HG03064 (cell line): Measurements from ENCODE around the gene ADCK1.
"Not testable (repeated sequence)": the region's sequence is repeated elsewhere in the genome, so short reads cannot be mapped to it uniquely, and the experiment has no call there.

Source experiments
- ATAC-seq: cut with Tn5 transposase; IDR thresholded peaks from one replicate; pipeline ENCODE4 v1.9.1; 2021; ENCODE audit warnings: low read depth; ENCODE audit not compliant: unreplicated experiment

Gene ADCK1

GRCh38 chr14:77808250-77808649, 8.3 kb downstream of the ADCK1 start:
- no peak for ATAC-seq

DNA sequence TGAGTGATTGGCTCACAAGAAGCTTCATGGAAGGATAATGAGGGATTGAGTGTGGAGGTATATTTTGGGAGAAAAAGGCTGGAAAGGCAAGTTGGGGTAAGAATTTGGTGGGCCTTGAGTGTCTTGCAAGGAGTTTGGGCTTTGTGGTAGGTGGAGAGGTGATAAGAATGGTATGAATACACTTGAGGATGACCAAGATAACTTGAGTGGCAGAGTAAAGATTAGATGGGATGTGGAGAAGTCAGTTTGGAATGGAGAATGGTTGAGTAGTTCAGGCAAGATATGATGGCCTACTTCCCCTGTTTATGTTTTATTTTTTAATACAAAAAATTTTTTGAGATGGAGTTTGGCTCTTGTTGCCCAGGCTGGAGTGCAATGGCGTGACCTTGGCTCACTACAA, 9.1 kb downstream of the ADCK1 start:
- no peak for ATAC-seq

GRCh38 chr14:77812028-77812427, 12.1 kb downstream of the ADCK1 start:
- ATAC-seq = no peak

DNA sequence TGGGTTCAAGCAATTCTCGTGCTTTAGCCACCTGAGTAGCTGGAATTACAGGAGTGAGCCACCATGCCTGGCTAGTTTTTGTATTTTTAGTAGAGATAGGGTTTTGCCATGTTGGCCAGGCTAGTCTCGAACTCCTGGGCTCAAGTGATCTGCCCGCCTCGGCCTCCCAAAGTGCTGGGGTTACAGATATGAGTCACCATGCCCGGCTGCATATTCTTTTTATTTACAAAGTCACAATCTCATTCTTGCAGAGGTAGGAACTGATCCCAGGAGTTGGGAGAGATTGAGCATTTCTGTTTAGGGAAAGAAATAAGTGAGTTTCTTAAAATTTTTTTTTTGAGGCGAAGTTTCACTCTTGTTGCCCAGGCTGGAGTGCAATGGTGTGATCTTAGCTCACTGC, 12.8 kb downstream of the ADCK1 start:
- ATAC-seq = not testable (repeated sequence)

GRCh38 chr14:77822307-77822706, 22.4 kb downstream of the ADCK1 start:
- no peak for ATAC-seq

DNA sequence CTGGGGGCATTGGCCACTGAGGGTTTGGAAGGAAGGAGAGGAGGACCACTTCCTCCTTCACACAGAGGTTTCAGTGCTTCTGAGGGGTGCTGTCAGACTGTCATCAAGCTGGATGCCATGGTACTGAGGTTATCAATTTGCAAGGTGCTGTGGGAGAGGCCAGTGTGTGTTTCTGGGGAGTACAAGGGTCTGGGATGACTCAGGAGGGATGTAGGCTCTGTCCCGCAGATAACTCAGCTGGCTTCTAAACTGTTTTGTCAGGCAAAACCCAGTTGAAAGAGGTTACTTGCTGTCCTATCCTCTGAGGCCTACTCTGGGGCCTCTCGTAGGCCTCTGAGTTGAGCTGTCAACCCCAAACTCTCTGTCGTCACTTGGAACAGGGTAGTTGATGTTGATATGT, 22.8 kb downstream of the ADCK1 start:
- ATAC-seq = no peak

- ATAC-seq = no peak
Observed at GRCh38 chr14:77823378-77823777, 23.5 kb downstream of the ADCK1 start.

DNA sequence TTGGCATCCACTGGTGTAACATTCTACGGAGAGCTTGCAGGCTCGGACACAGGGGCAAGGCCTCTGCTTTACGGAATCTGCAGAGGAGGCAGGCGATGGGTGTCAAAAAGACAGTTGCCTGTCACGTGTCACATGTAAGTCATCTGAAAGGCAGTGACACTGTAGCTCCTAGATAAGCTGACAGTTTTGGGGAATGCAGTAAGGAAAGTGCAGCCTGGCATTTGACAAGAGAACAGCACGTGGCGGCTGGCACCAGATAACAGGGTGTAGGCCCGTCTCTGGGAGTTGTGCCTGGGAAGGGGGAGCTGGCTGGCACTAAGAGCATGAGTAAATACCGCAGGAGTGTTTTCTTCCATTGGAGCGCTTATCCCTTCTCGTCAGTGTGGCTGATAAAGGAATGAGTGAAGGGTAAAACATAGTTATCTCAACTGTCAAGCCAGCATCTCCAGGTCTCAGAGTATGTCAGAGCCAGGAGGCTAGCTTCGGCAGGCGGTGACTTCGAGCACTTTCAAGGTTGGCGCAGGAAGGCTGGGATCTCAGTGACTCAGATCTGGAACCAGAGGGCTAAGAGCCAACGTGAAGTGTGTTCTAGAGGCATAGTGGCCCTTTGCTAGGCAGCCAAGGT, 26.1 kb downstream of the ADCK1 start:
- ATAC-seq = no peak

DNA sequence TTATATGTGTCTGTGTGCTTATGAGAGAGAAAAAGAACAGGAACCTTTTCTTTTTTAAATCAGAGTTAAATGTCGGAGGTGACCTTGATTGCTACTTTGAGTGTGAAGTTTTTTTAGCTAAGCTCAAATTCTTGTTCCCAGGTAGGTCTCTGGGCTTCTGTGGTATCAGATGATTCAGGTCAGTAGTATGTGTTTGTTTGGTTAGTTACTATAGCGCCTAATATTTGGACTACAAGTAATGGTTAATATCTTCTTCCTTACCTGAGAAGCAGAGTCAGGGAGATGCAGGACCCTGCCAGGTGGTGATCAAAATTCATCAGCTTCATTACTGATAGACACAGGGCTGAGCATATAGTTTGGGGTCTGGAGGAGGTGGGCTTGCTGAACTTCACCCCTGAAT, 30.8 kb downstream of the ADCK1 start:
- ATAC-seq = no peak

- ATAC-seq = no peak
Observed at GRCh38 chr14:77832297-77832696, 32.4 kb downstream of the ADCK1 start.

DNA sequence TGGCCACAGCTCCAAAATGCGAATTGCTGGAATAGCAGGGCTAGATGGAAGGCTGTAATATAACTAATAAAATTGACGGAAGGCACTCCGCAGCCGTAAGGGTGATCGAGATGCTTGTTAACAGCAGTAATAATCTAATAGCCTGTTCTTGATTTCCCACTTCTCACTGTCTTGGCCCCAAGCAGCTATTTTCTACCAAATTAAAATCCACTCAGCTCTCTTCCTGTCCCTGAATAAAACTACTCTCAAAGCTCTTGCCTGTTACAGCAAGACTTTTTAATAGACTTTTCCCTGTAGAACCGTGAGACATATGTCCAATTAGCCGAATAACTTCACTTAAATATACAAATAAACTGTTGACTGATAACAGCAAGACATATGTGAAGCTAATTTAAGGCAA, 38.0 kb downstream of the ADCK1 start:
- ATAC-seq = no peak

- ATAC-seq = no peak
Observed at GRCh38 chr14:77838831-77839511, 39.1 kb downstream of the ADCK1 start.

DNA sequence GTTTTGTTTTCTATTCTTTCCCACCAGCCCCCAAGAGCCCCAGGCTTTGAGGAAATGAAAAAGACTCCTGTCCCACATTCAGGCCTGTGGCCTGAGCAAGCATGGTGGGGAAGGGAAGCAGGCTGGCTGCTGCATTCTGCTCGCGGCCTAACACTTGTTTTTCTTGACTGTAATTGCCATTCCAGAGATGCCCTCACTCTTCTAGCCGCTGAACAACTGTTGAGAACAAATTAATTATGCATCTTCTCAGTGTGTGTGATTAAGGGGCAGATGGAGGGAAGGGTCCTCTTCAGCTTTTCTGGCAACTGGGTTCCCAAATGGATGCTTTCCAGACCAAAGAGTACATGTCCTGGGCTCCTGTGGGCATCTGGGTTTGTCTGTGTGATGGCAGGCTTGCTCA, 43.3 kb downstream of the ADCK1 start:
- ATAC-seq = no peak

GRCh38 chr14:77843651-77844050, 43.7 kb downstream of the ADCK1 start:
- ATAC-seq = no peak

GRCh38 chr14:77844802-77845201, 44.9 kb downstream of the ADCK1 start:
- no peak for ATAC-seq

GRCh38 chr14:77848031-77848430, 48.1 kb downstream of the ADCK1 start:
- no peak for ATAC-seq

DNA sequence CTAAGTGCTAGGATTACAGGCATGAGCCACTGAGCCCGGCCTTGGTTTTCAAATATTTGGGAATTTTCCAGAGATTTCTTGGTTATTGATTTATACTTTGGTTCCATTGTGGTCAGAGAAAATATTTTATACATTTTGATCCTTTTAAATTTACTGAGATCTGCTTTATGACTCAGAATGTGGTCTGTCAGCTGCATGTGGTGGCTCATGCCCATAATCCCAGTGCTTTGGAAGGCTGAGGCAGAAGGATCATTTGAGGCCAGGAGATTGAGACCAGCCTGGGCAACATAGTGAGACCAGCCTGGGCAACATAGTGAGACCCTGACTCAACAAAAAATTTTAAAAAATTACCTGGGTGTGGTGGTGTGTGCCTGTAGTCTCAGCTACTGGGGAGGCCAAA, 49.8 kb downstream of the ADCK1 start:
- no peak for ATAC-seq

DNA sequence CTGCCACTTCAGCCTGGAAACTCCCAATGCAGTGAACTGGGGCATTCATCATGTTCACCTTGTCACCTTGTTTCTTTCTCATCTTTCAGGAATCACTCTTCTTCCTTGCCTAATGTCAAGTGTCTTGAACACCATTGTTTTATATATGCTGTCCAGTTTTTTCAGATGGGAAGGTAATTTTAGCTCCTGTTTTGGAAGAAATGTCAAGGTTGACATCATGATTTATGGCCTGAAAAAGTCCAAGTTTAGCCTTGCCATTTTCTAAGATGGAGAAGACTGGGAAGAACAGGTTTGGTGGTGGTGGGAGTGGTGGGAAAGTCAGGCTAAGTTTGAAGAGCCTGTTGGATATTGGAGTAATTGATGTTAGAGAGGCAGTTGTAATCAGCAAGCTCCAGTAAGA, 54.0 kb downstream of the ADCK1 start:
- no peak for ATAC-seq

- no peak for ATAC-seq
Observed at GRCh38 chr14:77856941-77857340, 57.0 kb downstream of the ADCK1 start.

GRCh38 chr14:77859934-77860570, 60.1 kb downstream of the ADCK1 start:
- no peak for ATAC-seq

DNA sequence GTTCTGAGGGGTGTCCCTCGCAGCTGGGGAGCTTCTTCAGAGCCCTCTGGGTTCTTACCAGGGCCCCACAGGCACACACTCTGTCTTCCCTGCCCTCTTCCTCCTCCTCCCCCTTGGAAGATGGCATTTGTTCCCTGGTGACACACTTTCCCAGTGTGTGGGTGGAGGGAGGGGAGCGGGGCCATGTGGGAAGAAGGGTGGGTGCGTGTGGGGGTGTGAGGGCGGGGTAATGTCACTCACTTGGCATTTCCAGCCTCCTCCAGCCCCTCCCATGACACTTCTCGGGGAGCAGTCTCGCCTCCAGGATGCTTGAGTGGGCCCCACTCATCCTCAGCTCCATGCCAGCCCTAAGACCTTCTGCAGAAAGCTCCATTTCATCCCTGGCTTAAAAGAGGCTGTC, 61.3 kb downstream of the ADCK1 start:
- ATAC-seq = no peak

DNA sequence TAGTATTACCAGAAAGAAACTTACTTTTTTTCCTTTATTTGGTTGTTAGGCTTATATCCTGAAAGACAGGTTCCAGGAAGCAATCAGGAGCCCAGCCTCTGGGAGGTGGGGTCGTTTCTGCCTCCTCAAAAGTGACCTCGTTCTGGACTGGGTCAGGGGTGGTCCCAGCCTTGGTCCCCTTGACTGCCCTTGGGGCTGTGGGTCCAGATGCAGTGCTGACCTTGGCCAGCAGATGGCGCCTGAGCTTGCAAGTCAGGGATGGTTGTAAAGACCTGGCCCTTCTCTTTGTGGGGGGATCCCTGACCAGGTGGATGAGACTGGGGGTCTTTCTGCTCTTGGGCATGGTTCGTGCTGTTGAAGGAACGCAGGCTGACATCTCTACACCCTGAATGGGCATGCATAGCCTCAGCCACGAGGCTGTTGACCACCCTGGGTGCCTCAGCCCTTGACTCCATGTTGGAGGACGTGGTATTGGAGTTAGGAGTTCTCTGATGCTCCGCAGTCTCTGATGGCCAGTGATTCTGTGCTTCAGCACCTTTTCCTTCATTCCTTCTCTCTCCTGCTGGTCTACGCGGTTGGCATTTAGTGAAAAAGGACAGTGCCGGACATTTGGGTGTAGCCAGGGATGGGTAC, 62.4 kb downstream of the ADCK1 start:
- no peak for ATAC-seq
